ENCODE results near the gene ALDH3B1.

ALDH3B1 gene

GRCh38 chr11:67997475-67997921 lies 12.6 kb upstream of the ALDH3B1 start:
- no peak for DNase-seq (ENCODE audit: low read depth)

- DNase-seq (ENCODE audit: low read depth): no peak
Measured at GRCh38 chr11:67998150-67999045, 11.7 kb upstream of the ALDH3B1 start.

- no peak for DNase-seq (ENCODE audit: low read depth)
Measured at GRCh38 chr11:67999201-67999629, 10.9 kb upstream of the ALDH3B1 start.

- DNase-seq (ENCODE audit: low read depth): no peak
Measured at GRCh38 chr11:67999704-68000103, 10.4 kb upstream of the ALDH3B1 start.

- no peak for DNase-seq (ENCODE audit: low read depth)
Measured at GRCh38 chr11:68002575-68002937, 7.6 kb upstream of the ALDH3B1 start.

- no peak for DNase-seq (ENCODE audit: low read depth)
Measured at GRCh38 chr11:68002938-68003845, 6.9 kb upstream of the ALDH3B1 start.

GRCh38 chr11:68003846-68004550 lies 6.1 kb upstream of the ALDH3B1 start, which contains the start of gene UNC93B1:
UNC93B1 (minus strand) TSS chr11:68004097; CDS start chr11:68004043, 54 bp downstream.
- DNase-seq (ENCODE audit: low read depth): peak; percentile 57

GRCh38 chr11:68004551-68005335 lies 5.4 kb upstream of the ALDH3B1 start:
- no peak for DNase-seq (ENCODE audit: low read depth)

- no peak for DNase-seq (ENCODE audit: low read depth)
Measured at GRCh38 chr11:68006606-68007166, 3.4 kb upstream of the ALDH3B1 start.

GRCh38 chr11:68007498-68008380 lies 2.4 kb upstream of the ALDH3B1 start:
- no peak for DNase-seq (ENCODE audit: low read depth)

- DNase-seq (ENCODE audit: low read depth): no peak
Measured at GRCh38 chr11:68008381-68009337, 1.5 kb upstream of the ALDH3B1 start.

- DNase-seq (ENCODE audit: low read depth): no peak
Measured at GRCh38 chr11:68009391-68010089, 587 bp upstream of the ALDH3B1 start.

GRCh38 chr11:68011051-68011943 lies 1.2 kb downstream of the ALDH3B1 start:
- DNase-seq (ENCODE audit: low read depth): no peak

GRCh38 chr11:68012044-68012842 lies 2.1 kb downstream of the ALDH3B1 start:
- DNase-seq (ENCODE audit: low read depth): no peak

- peak; percentile 76 for DNase-seq (ENCODE audit: low read depth)
Measured at GRCh38 chr11:68012843-68013610, 2.9 kb downstream of the ALDH3B1 start.
